Vagina (tissue), 2 donors: ENCODE data around the gene RHEBL1. TPM values are rescaled to one million over a fixed set of nuclear protein-coding genes. Genes with fewer than 3 reads are reported as not detected.

Experiments
- DNase-seq, 2 donors: peaks; one replicate each; pipeline ENCODE4 v3.0.0-alpha.2; 2017; ENCODE audit errors: extremely low spot score in 2 of 2
- H3K27ac ChIP-seq: fragments of 200-600 bp; sonication (generic); one replicate; pipeline ENCODE4 v1.5.1; 2019
- H3K27me3 ChIP-seq: fragments of 200-600 bp; sonication (generic); one replicate; pipeline ENCODE4 v1.5.1; 2019
- H3K36me3 ChIP-seq, 2 donors: fragments of 200-600 bp; sonication (generic); one replicate each; pipeline ENCODE4 v1.5.1; 2017 to 2019
- H3K4me1 ChIP-seq: fragments of 200-600 bp; sonication (generic); one replicate; pipeline ENCODE4 v1.5.1; 2019
- H3K4me3 ChIP-seq, 2 donors: fragments of 200-600 bp; sonication (generic); 1 replicate in 1 of 2; 2 replicates in 1 of 2; pipeline ENCODE4 v1.5.1; 2016 to 2019
- H3K9me3 ChIP-seq: fragments of 200-600 bp; sonication (generic); one replicate; pipeline ENCODE4 v1.5.1; 2019
- POLR2A ChIP-seq, 2 donors: fragments of 450-650 bp; IDR thresholded peaks; one replicate each; pipeline ENCODE4 v1.6.1; 2017; ENCODE audit warnings: antibody characterized with exemption in 2 of 2, mild to moderate bottlenecking in 2 of 2, moderate library complexity in 2 of 2
- POLR2AphosphoS5 ChIP-seq, 2 donors: sonication (generic); formaldehyde crosslinking; IDR thresholded peaks; one replicate each; pipeline ENCODE4 v1.9.0; 2017; ENCODE audit warnings: antibody characterized with exemption in 2 of 2, mild to moderate bottlenecking in 2 of 2, low read depth in 1 of 2; ENCODE audit not compliant: insufficient read depth in 1 of 2
- intact Hi-C: fragments of 100-400 bp; cut with DNase I; formaldehyde crosslinking; loops from one replicate; pipeline ENCODE4 v1.15.1; 2023
- total RNA-seq: library from RNA; depleted of rRNA; stranded (reverse); fragments of >200 nt; gene quantifications from one replicate; pipeline ENCODE4 v1.2.3, GENCODE V29; 2016
- TF ChIP-seq, protein P1 (sequence below), 3 experiments: fragments of 450-650 bp in 2 of 3; fragments of 200-600 bp in 1 of 3; sonication (generic) in 1 of 3; IDR thresholded peaks; one replicate each; pipeline ENCODE4 v1.5.1; 2017 to 2019; ENCODE audit warnings: antibody characterized with exemption in 3 of 3, mild to moderate bottlenecking in 2 of 3, moderate library complexity in 2 of 3

Gene RHEBL1
- total RNA-seq, 1 donor from 2014 or later = 1.7 TPM

DNA sequence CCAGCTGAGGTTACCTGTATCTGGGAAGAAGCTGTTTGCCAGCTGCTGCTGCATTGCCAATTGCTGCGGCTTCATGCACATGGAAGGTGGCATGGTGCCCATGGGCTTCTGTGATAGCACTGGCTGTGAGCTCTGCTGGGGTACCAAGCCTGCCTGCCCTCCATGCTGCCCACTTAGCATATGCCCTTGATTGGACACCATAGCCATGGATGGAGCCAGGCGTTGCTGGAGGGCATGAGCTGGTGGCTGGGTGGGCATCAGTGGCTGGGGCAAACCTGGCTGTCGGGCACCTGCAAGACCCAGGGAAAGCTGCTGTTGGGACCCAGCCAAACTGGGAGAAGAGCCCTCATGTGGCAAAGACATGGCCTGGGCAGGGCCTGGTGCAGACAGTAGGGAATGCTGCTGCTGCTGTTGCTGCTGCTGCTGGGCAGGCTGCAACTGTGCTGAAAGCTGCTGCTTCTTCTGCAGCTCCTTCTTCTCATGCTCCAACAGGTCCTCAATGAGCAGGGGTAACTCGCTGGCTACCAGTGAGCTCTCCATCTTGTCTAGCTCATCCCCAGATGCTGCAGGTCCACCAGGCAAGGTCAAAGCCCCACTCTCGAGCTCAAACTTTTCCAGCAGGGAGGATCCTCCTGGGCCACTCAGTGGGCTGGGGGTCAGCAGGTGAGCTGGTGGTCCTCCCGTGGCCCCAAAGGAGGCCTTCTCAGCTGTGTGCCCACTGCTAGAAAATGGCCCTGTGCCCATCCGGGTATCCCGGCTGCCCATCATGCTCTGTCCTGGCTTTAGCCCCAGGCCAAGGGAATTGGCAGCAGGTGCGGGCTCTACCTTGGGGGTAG, 32.5 kb downstream of the RHEBL1 start:
- no peak for TF ChIP-seq POLR2A (IDR thresholded peaks at IDR 0.05)
- no peak for TF ChIP-seq POLR2AphosphoS5 (IDR thresholded peaks at IDR 0.05; ENCODE audit: insufficient read depth in 1 of 2, low read depth in 1 of 2)
- TF ChIP-seq, protein P1, sequence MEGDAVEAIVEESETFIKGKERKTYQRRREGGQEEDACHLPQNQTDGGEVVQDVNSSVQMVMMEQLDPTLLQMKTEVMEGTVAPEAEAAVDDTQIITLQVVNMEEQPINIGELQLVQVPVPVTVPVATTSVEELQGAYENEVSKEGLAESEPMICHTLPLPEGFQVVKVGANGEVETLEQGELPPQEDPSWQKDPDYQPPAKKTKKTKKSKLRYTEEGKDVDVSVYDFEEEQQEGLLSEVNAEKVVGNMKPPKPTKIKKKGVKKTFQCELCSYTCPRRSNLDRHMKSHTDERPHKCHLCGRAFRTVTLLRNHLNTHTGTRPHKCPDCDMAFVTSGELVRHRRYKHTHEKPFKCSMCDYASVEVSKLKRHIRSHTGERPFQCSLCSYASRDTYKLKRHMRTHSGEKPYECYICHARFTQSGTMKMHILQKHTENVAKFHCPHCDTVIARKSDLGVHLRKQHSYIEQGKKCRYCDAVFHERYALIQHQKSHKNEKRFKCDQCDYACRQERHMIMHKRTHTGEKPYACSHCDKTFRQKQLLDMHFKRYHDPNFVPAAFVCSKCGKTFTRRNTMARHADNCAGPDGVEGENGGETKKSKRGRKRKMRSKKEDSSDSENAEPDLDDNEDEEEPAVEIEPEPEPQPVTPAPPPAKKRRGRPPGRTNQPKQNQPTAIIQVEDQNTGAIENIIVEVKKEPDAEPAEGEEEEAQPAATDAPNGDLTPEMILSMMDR (IDR thresholded peaks at IDR 0.05) = no peak
- Histone ChIP-seq H3K4me1 (no peaks in the 10 kb centered on the region), H3K9me3 (no peaks in the 10 kb centered on the region), H3K27ac (no peak overlapping the region), H3K4me3 (no peak overlapping the region), H3K36me3 (peaks cover 0 to 91% of the 10 kb centered on the region in 2 donors), H3K27me3 (no peaks in the 10 kb centered on the region)
- intact Hi-C loops = no loop called here
- no peak for DNase-seq

DNA sequence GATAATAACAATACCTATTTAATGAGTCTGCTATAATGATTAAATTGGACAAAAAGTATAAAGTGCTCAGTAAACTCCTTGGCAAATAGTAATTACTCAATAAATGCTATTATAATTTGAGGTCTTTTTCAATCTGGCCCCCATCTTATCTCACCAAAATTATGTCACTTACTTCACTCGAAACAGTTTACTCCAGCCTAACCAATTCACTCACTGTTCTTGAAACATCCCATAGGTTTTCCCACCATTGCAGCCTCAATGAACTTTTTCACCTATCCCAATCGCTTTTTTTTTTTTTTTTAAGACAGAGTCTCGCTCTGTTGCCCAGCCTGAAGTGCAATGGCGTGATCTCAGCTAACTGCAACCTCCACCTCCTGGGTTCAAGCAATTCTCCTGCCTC, 33.8 kb downstream of the RHEBL1 start:
- no peak overlapping the region for H3K4me3 ChIP-seq

DNA sequence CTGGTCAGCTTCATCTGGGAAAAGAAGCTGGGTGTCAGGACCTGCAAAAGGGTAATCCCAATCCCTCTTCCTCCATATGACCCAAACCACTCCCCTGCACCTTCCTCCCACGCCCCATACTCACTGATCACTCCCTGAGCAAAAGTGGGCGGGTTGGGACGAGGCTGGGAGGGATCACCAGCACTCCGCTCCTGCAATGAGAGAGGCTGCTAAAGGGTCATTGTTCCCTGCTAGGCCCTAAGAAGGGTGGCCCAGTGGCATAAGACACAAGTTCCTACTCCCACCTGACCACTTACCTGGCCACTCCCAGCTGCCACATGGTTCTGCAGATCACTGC, 35.5 kb downstream of the RHEBL1 start:
- Histone ChIP-seq H3K27ac (no peak overlapping the region), H3K27me3 (no peaks in the 10 kb centered on the region), H3K9me3 (no peaks in the 10 kb centered on the region), H3K4me1 (no peaks in the 10 kb centered on the region), H3K36me3 (peaks cover 0 to 74% of the 10 kb centered on the region in 2 donors), H3K4me3 (no peak overlapping the region)
- TF ChIP-seq, protein P1 (IDR thresholded peaks at IDR 0.05) = no peak
- TF ChIP-seq POLR2AphosphoS5 (IDR thresholded peaks at IDR 0.05; ENCODE audit: insufficient read depth in 1 of 2, low read depth in 1 of 2) (no peak), POLR2A (IDR thresholded peaks at IDR 0.05) (no peak)
- intact Hi-C loops = no loop called here
- DNase-seq = no peak

More for the DNA sequence above, 33.8 kb downstream of the RHEBL1 start:
- intact Hi-C loops = no loop called here
- no peaks in the 10 kb centered on the region for H3K27me3 ChIP-seq
- no peaks in the 10 kb centered on the region for H3K9me3 ChIP-seq
- TF ChIP-seq, protein P1 (IDR thresholded peaks at IDR 0.05) = no peak
- no peak for TF ChIP-seq POLR2A (IDR thresholded peaks at IDR 0.05)
- TF ChIP-seq POLR2AphosphoS5 (IDR thresholded peaks at IDR 0.05; ENCODE audit: insufficient read depth in 1 of 2, low read depth in 1 of 2) = no peak
- no peak overlapping the region for H3K27ac ChIP-seq
- no peak for DNase-seq
- H3K4me1 ChIP-seq = no peaks in the 10 kb centered on the region
- H3K36me3 ChIP-seq = peaks cover 0 to 91% of the 10 kb centered on the region in 2 donors

DNA sequence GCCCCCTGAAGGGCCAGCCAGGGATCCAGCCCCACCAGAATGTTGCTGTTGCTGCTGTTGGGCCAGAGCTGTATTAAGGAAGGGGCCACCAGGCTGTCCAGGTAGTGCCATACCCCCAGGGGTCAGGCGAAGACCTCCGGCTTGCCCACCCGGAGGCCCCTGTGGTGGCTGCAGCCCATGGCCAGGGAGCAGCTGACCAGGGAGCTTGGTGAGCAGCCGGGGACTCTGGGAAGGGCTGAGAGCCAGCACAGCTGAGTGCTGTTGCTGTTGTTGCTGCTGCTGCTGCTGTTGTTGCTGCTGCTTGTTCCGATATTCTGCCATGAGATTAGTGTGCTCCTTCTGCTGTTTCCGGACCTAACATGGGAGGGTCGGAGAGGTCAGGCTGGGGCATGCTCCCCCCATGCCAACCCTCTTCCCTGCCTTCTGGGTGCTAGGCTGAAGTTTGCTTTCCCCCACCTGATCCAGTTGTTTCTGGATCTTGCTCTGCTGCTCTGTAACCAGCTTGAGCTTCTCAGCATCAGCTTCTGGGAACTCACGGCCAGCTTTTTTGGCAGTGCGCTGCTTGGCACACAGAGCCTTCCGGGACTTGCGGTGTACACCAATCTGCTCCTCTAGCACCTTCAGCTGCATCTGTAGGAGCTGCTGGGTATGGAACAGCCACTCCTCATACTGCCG, 36.0 kb downstream of the RHEBL1 start:
- peaks cover 0 to 73% of the 10 kb centered on the region in 2 donors for H3K36me3 ChIP-seq
- intact Hi-C loops = no loop called here

More for the DNA sequence above, 36.0 kb downstream of the RHEBL1 start:
- Histone ChIP-seq H3K4me1 (no peaks in the 10 kb centered on the region), H3K4me3 (no peak overlapping the region), H3K9me3 (no peaks in the 10 kb centered on the region), H3K27me3 (no peaks in the 10 kb centered on the region), H3K27ac (no peak overlapping the region)
- DNase-seq = no peak
- TF ChIP-seq POLR2AphosphoS5 (IDR thresholded peaks at IDR 0.05; ENCODE audit: insufficient read depth in 1 of 2, low read depth in 1 of 2) = no peak
- TF ChIP-seq, protein P1 (IDR thresholded peaks at IDR 0.05) = no peak
- no peak for TF ChIP-seq POLR2A (IDR thresholded peaks at IDR 0.05)
